Progenitor cell of endocrine pancreas (in vitro differentiated cells): ENCODE data around the gene DIABLO. TPM values are rescaled to one million over a fixed set of nuclear protein-coding genes. Genes with fewer than 3 reads are reported as not detected.
A peak's percentile ranks its signal among the peaks of the same experiment; 100 is the strongest.
"Not testable (repeated sequence)": the region's sequence is repeated elsewhere in the genome, so short reads cannot be mapped to it uniquely, and the experiment has no call there.

Experiments
- DNase-seq: peaks from one replicate; pipeline ENCODE4 v3.0.0; 2021; ENCODE audit warnings: low spot score; ENCODE audit not compliant: unreplicated experiment
- H3K27ac Mint-ChIP-seq: 2 replicates; pipeline ENCODE4 v1.8.0; 2021; ENCODE audit warnings: mild to moderate bottlenecking, moderate library complexity, mixed read lengths
- H3K27me3 Mint-ChIP-seq: 2 replicates; pipeline ENCODE4 v1.8.0; 2021; ENCODE audit warnings: mixed read lengths
- H3K36me3 Mint-ChIP-seq: 2 replicates; pipeline ENCODE4 v1.8.0; 2022; ENCODE audit warnings: mixed read lengths; ENCODE audit not compliant: insufficient read depth
- H3K4me1 Mint-ChIP-seq: 2 replicates; pipeline ENCODE4 v1.8.0; 2021; ENCODE audit warnings: low read depth, mixed read lengths
- H3K4me3 Mint-ChIP-seq: 2 replicates; pipeline ENCODE4 v1.8.0; 2021; ENCODE audit warnings: low read depth, mild to moderate bottlenecking, moderate library complexity, mixed read lengths
- H3K9me3 Mint-ChIP-seq: 2 replicates; pipeline ENCODE4 v1.8.0; 2021; ENCODE audit warnings: low read depth, mixed read lengths
- long read RNA-seq: library from polyadenylated mRNA; unstranded; transcript quantifications from one replicate; pipeline ENCODE4 v2.0.0, GENCODE V29; 2020
- total RNA-seq: library from RNA; stranded (reverse); gene quantifications from 2 replicates; pipeline ENCODE4 v1.2.1, GENCODE V29; 2021
- TF ChIP-seq, protein P1 (sequence below): fragments of 200-600 bp; sonication (generic); IDR thresholded peaks from one replicate; pipeline ENCODE4 v1.5.0; 2021; ENCODE audit warnings: antibody characterized with exemption, mild to moderate bottlenecking; ENCODE audit not compliant: unreplicated experiment

The DIABLO gene
- total RNA-seq, result 63.8 and 65.3 TPM in 2 replicates
- long read RNA-seq, transcript DIABLO-207 (6 exons, 1,471 nt), result major isoform, 133 of 170 reads
- long read RNA-seq, transcript DIABLO-203 (5 exons, 1,338 nt), result minor isoform, 6 of 170 reads
- long read RNA-seq, transcript DIABLO-202 (6 exons, 1,336 nt), result minor isoform, 15 of 170 reads
- long read RNA-seq, partial matches to known transcripts, result 5 of 170 reads
- long read RNA-seq, other reads (novel, unspliced or antisense), result 6 of 170 reads

GRCh38 chr12:122225683-122226365, at the start of gene DIABLO:
TSS of gene DIABLO (minus strand) at chr12:122226052. CDS start at chr12:122226014, 38 bp downstream.
- peak; percentile 100 for DNase-seq
- Mint-ChIP-seq H3K9me3 (no peaks in the 10 kb centered on the region), H3K4me3 (peak within 1 kb of the TSS; percentile 95), H3K4me1 (peaks cover 16% of the 10 kb centered on the region), H3K36me3 (peaks cover 9% of the 10 kb centered on the region), H3K27me3 (no peaks in the 10 kb centered on the region), H3K27ac (peak within 1 kb of the TSS; percentile 98)
- TF ChIP-seq, protein P1, sequence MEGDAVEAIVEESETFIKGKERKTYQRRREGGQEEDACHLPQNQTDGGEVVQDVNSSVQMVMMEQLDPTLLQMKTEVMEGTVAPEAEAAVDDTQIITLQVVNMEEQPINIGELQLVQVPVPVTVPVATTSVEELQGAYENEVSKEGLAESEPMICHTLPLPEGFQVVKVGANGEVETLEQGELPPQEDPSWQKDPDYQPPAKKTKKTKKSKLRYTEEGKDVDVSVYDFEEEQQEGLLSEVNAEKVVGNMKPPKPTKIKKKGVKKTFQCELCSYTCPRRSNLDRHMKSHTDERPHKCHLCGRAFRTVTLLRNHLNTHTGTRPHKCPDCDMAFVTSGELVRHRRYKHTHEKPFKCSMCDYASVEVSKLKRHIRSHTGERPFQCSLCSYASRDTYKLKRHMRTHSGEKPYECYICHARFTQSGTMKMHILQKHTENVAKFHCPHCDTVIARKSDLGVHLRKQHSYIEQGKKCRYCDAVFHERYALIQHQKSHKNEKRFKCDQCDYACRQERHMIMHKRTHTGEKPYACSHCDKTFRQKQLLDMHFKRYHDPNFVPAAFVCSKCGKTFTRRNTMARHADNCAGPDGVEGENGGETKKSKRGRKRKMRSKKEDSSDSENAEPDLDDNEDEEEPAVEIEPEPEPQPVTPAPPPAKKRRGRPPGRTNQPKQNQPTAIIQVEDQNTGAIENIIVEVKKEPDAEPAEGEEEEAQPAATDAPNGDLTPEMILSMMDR, result no peak

DNA sequence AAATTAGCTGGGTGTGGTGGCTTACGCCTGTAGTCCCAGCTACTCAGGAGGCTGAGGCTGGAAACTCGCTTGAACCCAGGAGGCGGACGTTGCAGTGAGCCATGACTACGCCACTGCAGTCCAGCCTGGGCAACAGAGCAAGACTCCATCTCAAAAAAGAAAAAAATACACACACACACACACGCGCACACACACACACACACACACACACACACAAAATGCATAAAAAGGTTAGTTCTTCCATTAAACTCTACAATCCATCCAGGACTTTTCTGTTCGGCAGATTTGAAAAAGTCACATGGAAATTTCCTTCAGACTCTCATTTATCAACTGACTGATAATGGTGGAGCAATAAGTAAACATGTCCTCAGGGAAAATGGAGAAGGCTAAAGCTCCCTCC, 49.6 kb upstream of the DIABLO start:
- peaks cover 6% of the 10 kb centered on the region for H3K4me1 Mint-ChIP-seq
- H3K36me3 Mint-ChIP-seq, result peaks cover 12% of the 10 kb centered on the region
- no peak overlapping the region for H3K4me3 Mint-ChIP-seq
- no peak for DNase-seq
- H3K27me3 Mint-ChIP-seq, result no peaks in the 10 kb centered on the region
- H3K27ac Mint-ChIP-seq, result peak overlapping the region; percentile 7
- H3K9me3 Mint-ChIP-seq, result no peaks in the 10 kb centered on the region
- TF ChIP-seq, protein P1, result no peak

DNA sequence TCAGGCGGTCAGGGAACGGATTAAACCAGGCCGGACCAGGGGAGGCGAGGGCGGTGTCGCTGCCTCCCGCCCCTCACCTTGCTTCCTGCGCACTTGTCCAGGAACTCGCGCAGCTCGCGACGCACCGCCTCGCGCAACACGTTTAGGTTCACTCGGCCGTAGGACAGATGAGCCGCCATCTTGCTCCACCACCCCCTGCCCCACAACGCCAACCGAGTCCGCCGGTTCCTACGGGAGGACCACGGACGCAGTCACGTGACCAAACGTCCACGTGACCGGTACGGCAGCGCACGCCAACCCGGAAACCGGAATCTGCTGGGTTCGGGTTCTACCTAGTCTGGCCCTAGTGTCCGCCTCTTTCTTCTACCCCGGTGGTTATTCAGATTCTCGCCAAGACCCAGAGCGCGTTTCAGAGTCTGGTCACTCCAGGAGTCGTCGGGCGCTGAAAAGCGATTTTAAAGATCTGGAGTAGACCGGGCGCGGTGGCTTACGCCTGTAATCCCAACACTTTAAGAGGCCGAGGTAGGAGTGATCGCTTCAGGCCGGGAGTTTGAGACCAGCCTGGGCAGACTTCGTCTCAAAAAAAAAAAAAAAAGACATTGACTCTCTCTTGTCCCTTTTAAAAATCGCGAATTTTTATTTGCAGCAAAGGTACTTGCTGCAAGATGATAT, 40.5 kb upstream of the DIABLO start, which contains the start of gene VPS33A:
VPS33A (minus strand) TSS at position 265 of the 672 bp plus-strand sequence; CDS start at position 179, 86 bp downstream.
- TF ChIP-seq, protein P1, result no peak
- peak within 1 kb of the TSS; percentile 100 for H3K27ac Mint-ChIP-seq
- peaks cover 4% of the 10 kb centered on the region for H3K4me1 Mint-ChIP-seq
- H3K4me3 Mint-ChIP-seq, result peak within 1 kb of the TSS; percentile 95
- no peaks in the 10 kb centered on the region for H3K27me3 Mint-ChIP-seq
- DNase-seq, result peak; percentile 96
- no peaks in the 10 kb centered on the region for H3K9me3 Mint-ChIP-seq
- H3K36me3 Mint-ChIP-seq, result peaks cover 8% of the 10 kb centered on the region

DNA sequence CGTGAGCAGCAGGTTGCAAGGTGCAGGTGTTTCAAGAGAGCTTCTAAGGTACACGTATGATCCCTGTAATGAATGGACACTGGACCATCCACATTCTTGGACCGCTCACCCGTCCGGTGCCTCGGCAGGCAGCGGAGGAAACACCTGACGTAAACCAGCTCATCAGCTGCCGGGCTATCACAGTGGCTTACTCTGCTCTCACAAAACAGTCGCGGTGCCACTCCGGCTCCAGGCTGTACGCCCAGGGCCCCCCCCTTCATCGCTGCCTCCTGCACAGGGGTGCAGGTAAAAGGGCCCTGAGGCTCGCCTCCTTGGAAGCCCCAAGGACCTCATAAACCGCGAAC, 40.0 kb upstream of the DIABLO start:
- Mint-ChIP-seq H3K4me1 (peaks cover 4% of the 10 kb centered on the region), H3K4me3 (peak overlapping the region; percentile 95), H3K36me3 (peaks cover 8% of the 10 kb centered on the region), H3K27ac (peak overlapping the region; percentile 100), H3K27me3 (no peaks in the 10 kb centered on the region), H3K9me3 (no peaks in the 10 kb centered on the region)
- peak; percentile 31 for DNase-seq
- TF ChIP-seq, protein P1, result no peak

DNA sequence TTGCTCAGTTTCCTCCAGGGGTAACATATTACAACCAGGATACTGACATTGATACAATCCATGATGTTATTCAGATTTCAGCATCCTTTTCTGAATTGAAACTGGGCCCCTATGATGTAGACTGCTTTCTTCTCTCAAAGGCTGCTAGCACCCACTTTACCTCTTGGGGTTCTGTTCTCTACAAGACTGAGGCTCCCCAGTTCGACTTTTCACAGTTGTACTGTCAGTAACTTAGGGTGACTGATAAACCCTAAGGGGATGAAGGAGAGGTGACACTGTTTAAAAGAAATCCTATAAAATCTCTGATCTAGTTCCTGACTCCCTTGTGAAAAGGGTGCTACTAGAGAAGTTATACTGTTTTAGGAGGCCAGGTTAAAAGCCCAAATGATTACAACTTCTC, 39.6 kb upstream of the DIABLO start:
- no peaks in the 10 kb centered on the region for H3K27me3 Mint-ChIP-seq
- H3K9me3 Mint-ChIP-seq, result no peaks in the 10 kb centered on the region
- TF ChIP-seq, protein P1, result no peak
- no peak for DNase-seq
- peaks cover 8% of the 10 kb centered on the region for H3K36me3 Mint-ChIP-seq
- H3K4me3 Mint-ChIP-seq, result peak overlapping the region; percentile 95
- peaks cover 4% of the 10 kb centered on the region for H3K4me1 Mint-ChIP-seq
- peak overlapping the region; percentile 100 for H3K27ac Mint-ChIP-seq

- peaks cover 17% of the 10 kb centered on the region for H3K36me3 Mint-ChIP-seq
- not testable (repeated sequence) for H3K4me1 Mint-ChIP-seq, H3K9me3 Mint-ChIP-seq, H3K27me3 Mint-ChIP-seq, DNase-seq, H3K27ac Mint-ChIP-seq, H3K4me3 Mint-ChIP-seq
Observed at GRCh38 chr12:122260735-122261134, 34.9 kb upstream of the DIABLO start.

DNA sequence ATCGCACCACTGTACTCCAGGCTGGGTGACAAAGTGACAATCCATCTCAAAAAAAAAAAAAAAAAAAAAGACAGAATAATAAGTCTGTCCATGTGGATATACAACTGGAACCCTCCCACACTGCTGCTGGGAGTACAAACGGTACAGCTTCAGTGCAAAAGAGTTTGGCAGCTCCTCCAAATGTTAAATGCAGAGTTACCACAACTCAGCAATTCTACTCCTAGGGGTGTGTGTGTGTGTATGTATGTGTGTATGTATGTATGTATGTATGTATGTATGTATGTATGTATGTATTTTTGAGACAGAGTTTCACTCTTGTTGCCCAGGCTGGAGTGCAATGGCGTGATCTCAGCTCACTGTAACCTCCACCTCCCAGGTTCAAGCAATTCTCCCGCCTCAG, 33.1 kb upstream of the DIABLO start:
- not testable (repeated sequence) for DNase-seq

GRCh38 chr12:122258462-122258861, 32.6 kb upstream of the DIABLO start:
- H3K9me3 Mint-ChIP-seq, H3K27ac Mint-ChIP-seq, H3K27me3 Mint-ChIP-seq, H3K4me1 Mint-ChIP-seq, H3K4me3 Mint-ChIP-seq, DNase-seq: not testable (repeated sequence)
- H3K36me3 Mint-ChIP-seq, result peaks cover 20% of the 10 kb centered on the region

More for the DNA sequence above, 33.1 kb upstream of the DIABLO start:
- not testable (repeated sequence) for H3K4me1 Mint-ChIP-seq, H3K4me3 Mint-ChIP-seq, H3K27ac Mint-ChIP-seq, H3K27me3 Mint-ChIP-seq, H3K9me3 Mint-ChIP-seq
- peaks cover 21% of the 10 kb centered on the region for H3K36me3 Mint-ChIP-seq
